ENCODE results near the gene BSPRY.

BSPRY gene

DNA sequence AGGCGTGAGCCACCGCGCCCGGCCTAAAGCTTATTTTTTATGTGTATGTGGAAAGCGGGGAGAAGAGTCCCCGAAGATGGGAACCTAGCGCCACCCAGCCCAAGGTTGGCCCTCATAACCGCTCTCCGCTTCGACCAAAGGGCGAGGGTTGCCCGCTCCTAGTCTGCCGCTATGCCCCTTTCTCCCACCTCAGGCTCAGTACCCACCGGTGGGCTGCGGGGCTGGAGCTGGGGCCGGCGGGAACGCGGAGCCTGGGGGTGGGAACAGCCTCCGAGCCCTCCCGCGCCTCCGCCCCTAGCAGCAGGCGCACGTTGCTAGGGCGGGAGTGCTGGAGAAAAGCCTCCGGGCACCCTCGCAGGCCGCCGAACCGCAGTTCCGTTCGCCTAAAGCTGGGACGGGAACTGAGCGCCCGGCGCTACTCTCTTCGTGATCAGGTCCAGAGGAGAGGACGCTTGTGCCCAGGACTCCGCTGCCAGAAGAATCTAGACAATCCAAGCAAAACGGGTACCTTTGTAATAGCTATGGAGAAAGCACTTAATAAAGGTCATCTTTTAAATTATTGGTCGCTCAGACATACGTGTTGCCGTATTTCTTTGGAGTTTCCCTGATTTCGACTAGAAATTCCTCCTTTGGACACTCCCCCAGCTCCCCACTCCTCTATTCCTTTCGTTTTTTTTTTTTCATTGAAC is 9.2 kb upstream of the BSPRY start, which contains the start of gene WDR31:
Gene WDR31, minus strand, starts transcription at position 265 of the 689 bp plus-strand sequence. CDS start 8,253 bp downstream, outside the sequence.
- peak; percentile 94 for DNase-seq (ENCODE audit: low read depth)
- H3K4me3 ChIP-seq (replicated peaks; ENCODE audit: low read depth, low read length): peak within 1 kb of the TSS; percentile 86
- TF ChIP-seq, protein P1, sequence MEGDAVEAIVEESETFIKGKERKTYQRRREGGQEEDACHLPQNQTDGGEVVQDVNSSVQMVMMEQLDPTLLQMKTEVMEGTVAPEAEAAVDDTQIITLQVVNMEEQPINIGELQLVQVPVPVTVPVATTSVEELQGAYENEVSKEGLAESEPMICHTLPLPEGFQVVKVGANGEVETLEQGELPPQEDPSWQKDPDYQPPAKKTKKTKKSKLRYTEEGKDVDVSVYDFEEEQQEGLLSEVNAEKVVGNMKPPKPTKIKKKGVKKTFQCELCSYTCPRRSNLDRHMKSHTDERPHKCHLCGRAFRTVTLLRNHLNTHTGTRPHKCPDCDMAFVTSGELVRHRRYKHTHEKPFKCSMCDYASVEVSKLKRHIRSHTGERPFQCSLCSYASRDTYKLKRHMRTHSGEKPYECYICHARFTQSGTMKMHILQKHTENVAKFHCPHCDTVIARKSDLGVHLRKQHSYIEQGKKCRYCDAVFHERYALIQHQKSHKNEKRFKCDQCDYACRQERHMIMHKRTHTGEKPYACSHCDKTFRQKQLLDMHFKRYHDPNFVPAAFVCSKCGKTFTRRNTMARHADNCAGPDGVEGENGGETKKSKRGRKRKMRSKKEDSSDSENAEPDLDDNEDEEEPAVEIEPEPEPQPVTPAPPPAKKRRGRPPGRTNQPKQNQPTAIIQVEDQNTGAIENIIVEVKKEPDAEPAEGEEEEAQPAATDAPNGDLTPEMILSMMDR (IDR thresholded peaks at IDR 0.05; ENCODE audit: low read length, missing control alignments): no peak

DNA sequence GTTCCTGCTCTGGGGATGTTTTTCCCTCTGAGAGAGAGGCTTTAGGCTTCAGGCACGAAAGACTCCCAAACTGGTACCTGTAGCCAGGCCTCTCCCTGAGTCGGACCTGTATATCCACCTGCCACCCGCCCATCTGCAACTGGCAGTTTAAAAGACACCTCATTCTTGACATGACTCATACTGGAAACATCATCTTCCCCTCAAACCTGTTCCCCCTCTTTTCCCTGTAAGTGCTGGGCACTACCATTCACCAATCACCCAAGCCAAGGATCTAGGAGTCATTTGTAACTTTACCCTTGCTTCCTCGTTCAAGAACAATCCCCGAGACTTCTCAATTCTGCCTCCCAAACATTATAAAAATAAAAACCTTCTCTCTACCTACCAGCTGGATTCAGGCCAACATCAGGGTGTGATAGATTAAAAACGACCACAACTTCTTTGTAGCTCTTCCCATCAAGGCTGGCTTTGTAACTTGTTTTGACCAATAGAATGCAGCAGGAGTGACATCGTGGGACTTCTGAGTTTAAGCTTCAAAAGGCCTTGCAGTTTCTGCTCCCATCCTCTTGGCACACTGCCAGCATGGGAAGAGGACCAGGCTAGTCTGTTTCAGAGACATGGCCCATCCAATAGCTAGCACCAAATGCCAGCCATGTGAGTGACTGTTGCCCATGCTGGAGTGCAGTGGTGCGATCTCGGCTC is 7.5 kb upstream of the BSPRY start:
- TF ChIP-seq, protein P1 (IDR thresholded peaks at IDR 0.05; ENCODE audit: low read length, missing control alignments): no peak
- DNase-seq (ENCODE audit: low read depth): no peak
- H3K4me3 ChIP-seq (replicated peaks; ENCODE audit: low read depth, low read length): no peak overlapping the region

DNA sequence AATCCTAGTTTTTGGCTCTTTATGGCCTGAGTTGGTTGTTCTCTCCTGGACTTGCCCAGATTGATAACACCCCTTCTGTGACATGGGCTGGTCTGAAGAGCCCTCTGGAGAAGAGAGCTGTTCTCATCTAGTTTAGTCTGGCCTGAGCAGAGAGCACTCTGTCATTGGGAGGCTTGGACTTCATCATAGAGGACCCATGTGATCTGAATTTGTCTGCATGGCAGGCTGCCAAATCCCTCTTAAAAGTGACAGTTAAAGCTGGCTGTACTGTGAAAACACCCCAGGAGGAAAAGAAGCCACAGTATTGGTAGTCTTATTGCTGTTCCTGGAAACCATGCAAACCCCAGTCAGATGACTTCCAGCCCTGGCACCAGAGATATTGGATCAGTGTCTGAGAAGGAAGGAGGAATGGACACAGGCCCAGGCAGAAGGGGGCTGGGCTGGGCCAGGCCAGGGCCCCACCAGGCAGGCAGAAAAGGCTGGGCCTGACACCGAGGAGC is 5.6 kb upstream of the BSPRY start:
- no peak overlapping the region for H3K4me3 ChIP-seq (replicated peaks; ENCODE audit: low read depth, low read length)
- TF ChIP-seq, protein P1 (IDR thresholded peaks at IDR 0.05; ENCODE audit: low read length, missing control alignments): no peak
- DNase-seq (ENCODE audit: low read depth): peak; percentile 65

DNA sequence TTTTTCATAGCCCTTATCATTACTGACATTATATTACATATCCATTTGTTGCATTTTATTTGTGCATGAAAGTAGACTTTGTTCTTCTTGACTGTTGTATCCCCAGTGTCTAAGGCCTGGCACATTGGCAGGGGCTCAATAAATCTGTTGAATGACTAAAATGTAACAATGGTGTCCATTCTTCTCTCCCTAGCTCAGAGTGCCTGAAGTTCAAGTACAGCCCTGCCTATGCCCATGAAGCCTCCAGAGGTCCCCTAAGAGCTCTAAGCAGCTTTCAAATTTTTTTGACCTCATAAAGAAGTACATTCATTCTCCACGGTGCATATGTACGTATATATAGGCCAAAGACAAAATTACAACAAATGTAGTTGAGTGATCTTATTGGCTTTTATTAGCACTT is 4.2 kb upstream of the BSPRY start:
- H3K4me3 ChIP-seq (replicated peaks; ENCODE audit: low read depth, low read length): no peak overlapping the region
- TF ChIP-seq, protein P1 (IDR thresholded peaks at IDR 0.05; ENCODE audit: low read length, missing control alignments): no peak
- no peak for DNase-seq (ENCODE audit: low read depth)

DNA sequence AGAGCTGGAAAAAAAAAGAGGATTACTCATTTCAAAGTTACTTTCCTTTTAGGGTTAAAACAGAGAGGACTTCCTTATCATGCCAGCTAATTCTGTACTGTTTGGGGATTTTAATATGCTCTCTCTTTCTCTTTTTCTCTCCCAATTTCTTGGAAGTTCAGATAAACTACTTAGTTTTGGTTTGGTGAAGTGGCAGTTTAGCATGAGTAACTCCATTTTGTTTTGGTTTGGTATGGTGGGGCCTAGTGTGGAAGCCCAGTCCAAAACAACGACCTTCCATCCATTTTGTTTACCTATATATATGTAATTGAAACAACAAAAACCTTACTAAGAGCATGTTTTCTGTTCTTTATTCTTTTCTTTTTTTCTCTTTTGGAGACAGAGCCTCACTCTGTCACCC is 3.7 kb upstream of the BSPRY start:
- H3K4me3 ChIP-seq (replicated peaks; ENCODE audit: low read depth, low read length): no peak overlapping the region
- no peak for DNase-seq (ENCODE audit: low read depth)
- TF ChIP-seq, protein P1 (IDR thresholded peaks at IDR 0.05; ENCODE audit: low read length, missing control alignments): no peak

DNA sequence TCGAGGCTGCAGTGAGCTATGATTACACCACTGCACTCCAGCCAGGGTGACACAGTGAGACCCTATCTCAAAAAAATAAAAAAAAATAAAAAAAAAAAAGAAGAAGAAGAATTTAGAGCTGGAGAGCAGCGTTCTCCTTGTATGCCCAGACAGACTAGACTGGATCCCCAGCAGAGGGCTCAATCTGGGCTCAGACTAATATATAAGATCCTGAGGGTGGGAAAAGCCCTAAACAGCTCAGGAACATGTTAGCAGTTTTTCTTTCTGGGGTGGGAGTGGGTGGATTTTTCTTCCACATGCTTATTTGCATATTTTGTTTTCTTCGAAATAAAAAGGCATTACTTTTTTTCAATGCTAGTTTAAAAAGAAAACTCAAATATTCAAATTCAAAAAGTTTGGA is 904 bp upstream of the BSPRY start:
- TF ChIP-seq, protein P1 (IDR thresholded peaks at IDR 0.05; ENCODE audit: low read length, missing control alignments): no peak
- H3K4me3 ChIP-seq (replicated peaks; ENCODE audit: low read depth, low read length): no peak overlapping the region
- no peak for DNase-seq (ENCODE audit: low read depth)
